ENCODE data around the gene RBM18.

DNA sequence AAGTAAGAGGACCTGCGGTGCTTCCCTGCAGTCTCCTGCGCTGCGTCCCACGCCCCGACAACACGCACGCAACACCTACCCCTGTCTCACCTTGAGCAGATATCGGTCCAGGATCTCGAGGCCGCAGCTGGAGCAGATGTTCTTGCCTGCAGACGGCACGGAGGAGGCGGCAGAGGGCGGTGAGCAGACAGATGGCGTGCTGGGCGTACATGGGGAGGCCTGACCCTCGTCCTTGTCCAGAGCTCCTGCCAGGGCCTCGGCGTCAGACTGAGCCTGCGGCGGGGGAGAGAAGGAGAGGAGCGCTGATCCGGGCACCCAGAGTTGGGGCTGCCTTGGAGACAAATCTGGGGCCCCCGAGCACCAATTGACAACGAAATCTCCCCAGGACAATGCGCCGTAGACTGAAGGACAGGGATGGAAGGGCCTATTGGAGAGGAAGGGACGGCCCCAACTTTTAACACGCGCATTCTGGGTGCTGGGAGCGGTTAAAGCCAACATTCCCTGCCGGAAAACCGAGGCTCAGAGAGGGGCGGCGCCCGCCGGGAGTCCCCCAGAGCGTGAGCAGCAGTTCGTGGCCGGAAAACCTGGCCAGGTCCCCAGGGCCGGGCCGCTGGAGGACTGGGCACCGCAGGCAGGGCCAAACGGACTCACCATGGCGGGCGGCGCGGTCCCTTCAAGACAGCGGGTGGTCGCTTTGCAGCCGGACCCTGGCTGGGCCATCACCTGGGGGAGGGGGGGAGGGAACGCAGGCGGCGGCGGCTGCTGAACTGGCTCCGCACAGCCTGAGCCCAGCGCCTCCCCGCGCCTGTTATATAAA lies 37.7 kb downstream of the RBM18 start:
- TF ChIP-seq, protein P1, sequence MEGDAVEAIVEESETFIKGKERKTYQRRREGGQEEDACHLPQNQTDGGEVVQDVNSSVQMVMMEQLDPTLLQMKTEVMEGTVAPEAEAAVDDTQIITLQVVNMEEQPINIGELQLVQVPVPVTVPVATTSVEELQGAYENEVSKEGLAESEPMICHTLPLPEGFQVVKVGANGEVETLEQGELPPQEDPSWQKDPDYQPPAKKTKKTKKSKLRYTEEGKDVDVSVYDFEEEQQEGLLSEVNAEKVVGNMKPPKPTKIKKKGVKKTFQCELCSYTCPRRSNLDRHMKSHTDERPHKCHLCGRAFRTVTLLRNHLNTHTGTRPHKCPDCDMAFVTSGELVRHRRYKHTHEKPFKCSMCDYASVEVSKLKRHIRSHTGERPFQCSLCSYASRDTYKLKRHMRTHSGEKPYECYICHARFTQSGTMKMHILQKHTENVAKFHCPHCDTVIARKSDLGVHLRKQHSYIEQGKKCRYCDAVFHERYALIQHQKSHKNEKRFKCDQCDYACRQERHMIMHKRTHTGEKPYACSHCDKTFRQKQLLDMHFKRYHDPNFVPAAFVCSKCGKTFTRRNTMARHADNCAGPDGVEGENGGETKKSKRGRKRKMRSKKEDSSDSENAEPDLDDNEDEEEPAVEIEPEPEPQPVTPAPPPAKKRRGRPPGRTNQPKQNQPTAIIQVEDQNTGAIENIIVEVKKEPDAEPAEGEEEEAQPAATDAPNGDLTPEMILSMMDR (IDR thresholded peaks at IDR 0.05; ENCODE audit: low read length), result no peak
- TF ChIP-seq EZH2 (IDR thresholded peaks at IDR 0.05; ENCODE audit: borderline replicate concordance, low read length), result no peak
